Measurements from ENCODE around the gene GABRR2. TPM values are rescaled to one million over a fixed set of nuclear protein-coding genes. Genes with fewer than 3 reads are reported as not detected.

Gene GABRR2
- total RNA-seq, 1 experiment from 2014 or later = 0.36 TPM

DNA sequence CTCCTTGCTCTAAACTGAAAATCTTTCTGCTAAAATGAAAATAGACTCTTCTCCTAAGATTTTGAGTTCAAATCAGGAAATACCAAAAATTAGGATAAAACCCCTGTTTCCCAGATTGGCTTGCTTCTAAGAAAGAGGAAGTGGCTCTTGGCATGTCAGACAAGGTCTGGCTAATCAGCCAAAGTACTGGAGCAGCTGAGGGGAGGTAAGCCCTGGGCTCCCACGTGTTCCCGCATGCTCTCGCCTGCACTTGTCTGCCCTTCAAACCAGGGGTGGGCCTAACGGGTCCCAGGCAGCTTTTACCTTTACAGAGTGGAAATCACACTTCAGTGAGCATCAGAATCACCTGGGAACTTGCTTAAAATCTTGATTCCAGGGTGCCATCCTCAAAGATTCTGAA, 54.8 kb downstream of the GABRR2 start:
- ChIA-PET POLR2A (ENCODE audit: unreplicated experiment) (no interaction called here), CTCF (no interaction called here)
- ATAC-seq = no peak
- Histone ChIP-seq H2AFZ (ENCODE audit: low read length) (no peak overlapping the region), H3K27me3 (ENCODE audit: low read length) (no peaks in the 10 kb centered on the region), H4K20me1 (ENCODE audit: low read length) (no peaks in the 10 kb centered on the region), H3F3A (ENCODE audit: low read length, unreplicated experiment) (no peaks in the 10 kb centered on the region), H3K9me2 (replicated peaks; ENCODE audit: low read length) (no peaks in the 10 kb centered on the region), H3K4me2 (ENCODE audit: low read length) (no peak overlapping the region), H3K9me3 (ENCODE audit: low read length) (no peaks in the 10 kb centered on the region), H3K4me3 (ENCODE audit: low read length) (no peak overlapping the region), H3K79me2 (ENCODE audit: low read length) (no peaks in the 10 kb centered on the region), H3K27ac (ENCODE audit: low read length) (no peak overlapping the region), H3K4me1 (ENCODE audit: insufficient read depth, low read length) (no peaks in the 10 kb centered on the region), H3K9ac (ENCODE audit: low read length) (no peak overlapping the region), H3K36me3 (ENCODE audit: low read depth, low read length) (no peaks in the 10 kb centered on the region)
- DNase-seq = no peak
- BruUV-seq (replicated peaks) = no TSS peak
- intact Hi-C loops (cut with micrococcal nuclease) = no loop called here
- TF ChIP-seq CTCF (conservative IDR thresholded peaks at IDR 0.05; ENCODE audit: low read depth, low read length) (no peak), EZH2 (IDR thresholded peaks at IDR 0.05; ENCODE audit: low read length, unreplicated experiment) (no peak), EZH2phosphoT487 (IDR thresholded peaks at IDR 0.05; ENCODE audit: borderline replicate concordance, low read length) (no peak)

DNA sequence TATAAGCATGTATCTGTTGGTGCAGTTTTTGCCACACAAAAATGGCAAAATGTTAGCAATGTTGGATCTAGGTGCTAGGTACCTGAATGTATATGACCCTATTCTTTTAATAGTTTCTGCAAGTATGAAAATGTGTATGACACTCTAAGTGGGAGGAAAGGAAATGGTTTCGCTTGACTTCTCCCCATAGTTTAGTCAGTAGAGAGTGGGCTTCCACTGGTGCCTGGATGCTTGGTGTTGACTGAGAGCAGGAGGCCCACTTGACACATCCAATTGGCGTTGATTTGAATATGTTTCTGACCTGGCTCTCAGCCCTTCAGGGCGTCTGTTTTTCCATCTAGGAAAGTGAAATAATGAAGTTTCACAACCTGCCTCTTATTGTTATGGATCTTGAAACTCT, 56.2 kb downstream of the GABRR2 start:
- no peak for ATAC-seq
- DNase-seq = no peak
- Histone ChIP-seq H3F3A (ENCODE audit: low read length, unreplicated experiment) (no peaks in the 10 kb centered on the region), H3K9ac (ENCODE audit: low read length) (no peak overlapping the region), H2AFZ (ENCODE audit: low read length) (no peak overlapping the region), H3K9me2 (replicated peaks; ENCODE audit: low read length) (no peaks in the 10 kb centered on the region), H4K20me1 (ENCODE audit: low read length) (no peaks in the 10 kb centered on the region), H3K4me1 (ENCODE audit: insufficient read depth, low read length) (peaks cover 6% of the 10 kb centered on the region; the same call in 1 of the 2 replicates), H3K27me3 (ENCODE audit: low read length) (no peaks in the 10 kb centered on the region), H3K36me3 (ENCODE audit: low read depth, low read length) (no peaks in the 10 kb centered on the region), H3K27ac (ENCODE audit: low read length) (no peak overlapping the region), H3K79me2 (ENCODE audit: low read length) (no peaks in the 10 kb centered on the region), H3K9me3 (ENCODE audit: low read length) (no peaks in the 10 kb centered on the region), H3K4me3 (ENCODE audit: low read length) (no peak overlapping the region), H3K4me2 (ENCODE audit: low read length) (no peak overlapping the region)
- no peak for TF ChIP-seq EZH2phosphoT487 (IDR thresholded peaks at IDR 0.05; ENCODE audit: borderline replicate concordance, low read length)
- TF ChIP-seq EZH2 (IDR thresholded peaks at IDR 0.05; ENCODE audit: low read length, unreplicated experiment) = no peak
- TF ChIP-seq CTCF (conservative IDR thresholded peaks at IDR 0.05; ENCODE audit: low read depth, low read length) = no peak
- no TSS peak for BruUV-seq (replicated peaks)
- intact Hi-C loops (cut with micrococcal nuclease) = no loop called here
- CTCF ChIA-PET = no interaction called here
- POLR2A ChIA-PET (ENCODE audit: unreplicated experiment) = no interaction called here

DNA sequence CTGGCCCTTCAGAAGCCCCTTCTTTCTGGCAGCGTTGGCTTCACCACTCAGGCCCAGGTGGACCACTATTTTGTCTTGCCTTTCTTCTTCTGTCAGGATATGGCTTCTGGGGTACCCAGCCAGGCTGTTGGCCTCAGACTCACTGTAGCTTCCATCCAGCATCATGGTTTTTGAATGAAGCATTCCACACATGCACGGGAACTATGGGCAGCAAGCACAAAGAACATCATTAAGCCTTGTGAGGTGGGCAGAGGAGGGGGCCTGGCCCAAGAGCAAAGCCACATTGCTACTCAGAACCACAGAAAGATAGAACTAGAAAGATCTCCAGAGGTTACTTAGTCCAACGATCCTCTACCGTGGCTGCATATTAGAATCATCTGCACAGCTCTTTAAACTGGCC, 57.3 kb downstream of the GABRR2 start:
- Histone ChIP-seq H3K36me3 (ENCODE audit: low read depth, low read length) (no peaks in the 10 kb centered on the region), H3K9me3 (ENCODE audit: low read length) (no peaks in the 10 kb centered on the region), H3K4me3 (ENCODE audit: low read length) (no peak overlapping the region), H2AFZ (ENCODE audit: low read length) (no peak overlapping the region), H3K4me1 (ENCODE audit: insufficient read depth, low read length) (peaks cover 6% of the 10 kb centered on the region; the same call in 1 of the 2 replicates), H3K79me2 (ENCODE audit: low read length) (no peaks in the 10 kb centered on the region), H3F3A (ENCODE audit: low read length, unreplicated experiment) (no peaks in the 10 kb centered on the region), H3K27ac (ENCODE audit: low read length) (no peak overlapping the region), H3K9ac (ENCODE audit: low read length) (no peak overlapping the region), H3K4me2 (ENCODE audit: low read length) (no peak overlapping the region), H3K9me2 (replicated peaks; ENCODE audit: low read length) (no peaks in the 10 kb centered on the region), H3K27me3 (ENCODE audit: low read length) (no peaks in the 10 kb centered on the region), H4K20me1 (ENCODE audit: low read length) (no peaks in the 10 kb centered on the region)
- CTCF ChIA-PET = no interaction called here
- TF ChIP-seq EZH2 (IDR thresholded peaks at IDR 0.05; ENCODE audit: low read length, unreplicated experiment) (no peak), EZH2phosphoT487 (IDR thresholded peaks at IDR 0.05; ENCODE audit: borderline replicate concordance, low read length) (no peak), CTCF (conservative IDR thresholded peaks at IDR 0.05; ENCODE audit: low read depth, low read length) (no peak)
- ATAC-seq (no peak), DNase-seq (no peak)
- BruUV-seq (replicated peaks) = no TSS peak
- intact Hi-C loops (cut with micrococcal nuclease) = no loop called here
- POLR2A ChIA-PET (ENCODE audit: unreplicated experiment) = no interaction called here
